A549 (cell line): ENCODE data around the gene CUL4B. TPM values are rescaled to one million over a fixed set of nuclear protein-coding genes. Genes with fewer than 3 reads are reported as not detected.
A peak's percentile ranks its signal among the peaks of the same experiment; 100 is the strongest.

Source experiments
- ATAC-seq, 2 experiments: fragments of 200-7000 bp in 1 of 2; fragments of >200 bp in 1 of 2; cut with Nextera tagmentation in 1 of 2; cut with Tn5 transposase in 1 of 2; 3 replicates each; pipeline versions ENCODE4 v1.8.0 to v1.9.1; 2018 to 2020; ENCODE audit warnings: mild to moderate bottlenecking in 1 of 2, moderate library complexity in 1 of 2
- CTCF ChIA-PET: fragments of 300-600 bp; sonication (Branson Sonifier 250); formaldehyde crosslinking; extraction: SDS; loops from one replicate; lab custom pipeline; 2021; ENCODE audit warnings: antibody characterized with exemption, inconsistent platforms; lab: Yijun Ruan, JAX
- POLR2A ChIA-PET: fragments of 350-600 bp; formaldehyde crosslinking; extraction: SDS; loops from one replicate; lab custom pipeline; 2021; ENCODE audit warnings: antibody characterized with exemption, inconsistent platforms; lab: Yijun Ruan, JAX
- DNase-seq, 2 experiments: peaks; one replicate each; pipeline versions ENCODE4 v3.0.0 to v3.0.0-alpha.2; 2011 to 2016; ENCODE audit warnings: low read depth in 1 of 2, low spot score in 1 of 2
- FAIRE-seq: peaks from 2 replicates; lab custom pipeline; 2011; peaks lifted over from hg19 to GRCh38; lab: Jason Lieb, UNC
- H3K27ac ChIP-seq, 2 experiments: fragments of >200 bp; sonication (Bioruptor Twin); formaldehyde crosslinking; 3 replicates each; pipeline ENCODE4 v1.5.1; 2016 to 2017
- H3K4me1 ChIP-seq: fragments of >200 bp; sonication (Bioruptor Twin); formaldehyde crosslinking; 3 replicates; pipeline ENCODE4 v1.6.1; 2016
- H3K4me2 ChIP-seq: fragments of >200 bp; sonication (Bioruptor Twin); formaldehyde crosslinking; 3 replicates; pipeline ENCODE4 v1.6.1; 2016
- H3K4me3 ChIP-seq: fragments of >200 bp; sonication (Bioruptor Twin); formaldehyde crosslinking; 3 replicates; pipeline ENCODE4 v1.5.1; 2016
- H3K9me3 ChIP-seq: fragments of >200 bp; sonication (Bioruptor Twin); formaldehyde crosslinking; 3 replicates; pipeline ENCODE4 v1.6.1; 2016
- BHLHE40 ChIP-seq: IDR thresholded peaks from 2 replicates; pipeline ENCODE4 v1.6.1; 2012; ENCODE audit warnings: low read depth, low read length, inconsistent platforms
- CBX2 ChIP-seq: fragments of 200-600 bp; sonication (generic); IDR thresholded peaks from 2 replicates; pipeline ENCODE4 v1.6.1; 2016; ENCODE audit warnings: low read depth, mild to moderate bottlenecking, borderline replicate concordance
- CHD2 ChIP-seq: fragments of 150-350 bp; IDR thresholded peaks from 2 replicates; pipeline ENCODE4 v1.6.1; 2014; ENCODE audit warnings: low read length; ENCODE audit not compliant: partially characterized antibody
- EHF ChIP-seq: fragments of 250-450 bp; sonication (Bioruptor Pico); IDR thresholded peaks from 2 replicates; pipeline ENCODE4 v1.5.0; 2020; ENCODE audit warnings: mild to moderate bottlenecking
- HEYL ChIP-seq: fragments of 250-450 bp; sonication (Bioruptor Pico); IDR thresholded peaks from 2 replicates; pipeline ENCODE4 v1.8.0; 2021; ENCODE audit warnings: mild to moderate bottlenecking, moderate library complexity
- HOXA7 ChIP-seq: fragments of 250-450 bp; sonication (Bioruptor Pico); IDR thresholded peaks from 2 replicates; pipeline ENCODE4 v1.5.0; 2020; ENCODE audit warnings: mild to moderate bottlenecking, moderate library complexity
- HOXB13 ChIP-seq: fragments of 250-450 bp; sonication (Bioruptor Pico); IDR thresholded peaks from 2 replicates; pipeline ENCODE4 v1.5.0; 2020; ENCODE audit warnings: low read depth, mild to moderate bottlenecking, moderate library complexity
- JUN ChIP-seq, 2 experiments: fragments of >200 bp; sonication (Bioruptor Twin); formaldehyde crosslinking; IDR thresholded peaks; 2 replicates in 1 of 2; 3 replicates in 1 of 2; pipeline ENCODE4 v1.6.1; 2016 to 2017
- JUNB ChIP-seq: fragments of >200 bp; sonication (Bioruptor Twin); formaldehyde crosslinking; IDR thresholded peaks from 2 replicates; pipeline ENCODE4 v1.6.1; 2016
- MAZ ChIP-seq: fragments of 150-350 bp; IDR thresholded peaks from 2 replicates; pipeline ENCODE4 v1.6.1; 2014; ENCODE audit warnings: antibody characterized with exemption, low read depth, low read length, borderline replicate concordance
- PHF8 ChIP-seq: fragments of 200-600 bp; sonication (generic); IDR thresholded peaks from 2 replicates; pipeline ENCODE4 v1.6.1; 2016; ENCODE audit warnings: low read depth, mild to moderate bottlenecking, antibody characterized with exemption, moderate library complexity, borderline replicate concordance
- POLR2A ChIP-seq: IDR thresholded peaks from 2 replicates; pipeline ENCODE4 v1.6.1; 2012; ENCODE audit warnings: mild to moderate bottlenecking, low read length
- POLR2AphosphoS2 ChIP-seq: conservative IDR thresholded peaks from 2 replicates; pipeline ENCODE4 v1.6.1; 2012; ENCODE audit warnings: low read length, improper control_type of control experiment, inconsistent platforms
- RFX5 ChIP-seq: fragments of 450-650 bp; IDR thresholded peaks from 2 replicates; pipeline ENCODE4 v1.7.1; 2014; ENCODE audit warnings: antibody characterized with exemption, mild to moderate bottlenecking, moderate library complexity
- TFCP2L1 ChIP-seq: fragments of 250-450 bp; sonication (Bioruptor Pico); IDR thresholded peaks from 2 replicates; pipeline ENCODE4 v1.5.0; 2021; ENCODE audit warnings: mild to moderate bottlenecking
- TP53 ChIP-seq: fragments of 250-450 bp; sonication (Bioruptor Pico); IDR thresholded peaks from 2 replicates; pipeline ENCODE4 v1.5.0; 2021; ENCODE audit warnings: mild to moderate bottlenecking, moderate library complexity
- WGBS: methylation state at CpG from one replicate; pipeline ENCODE4 v1.1.6; 2017; ENCODE audit errors: missing lambda C conversion rate; 5-methylcytosine and 5-hydroxymethylcytosine counted together
- polyA minus RNA-seq: library from RNA; depleted of rRNA, polyadenylated mRNA; stranded (reverse); fragments of >200 nt; gene quantifications from 2 replicates; pipeline ENCODE4 v1.2.3, GENCODE V29; 2011; rRNA and poly(A)+ RNA removed
- polyA plus RNA-seq, 4 experiments: library from polyadenylated mRNA; depleted of rRNA in 3 of 4; stranded (reverse); fragments of >200 nt; fragmentation: RNase III in 1 of 4; extraction: RNeasy Plus Mini Kit Qiagen cat#74134 plus additional on column Dnase treatment in 1 of 4; gene quantifications; 2 replicates in 3 of 4; 3 replicates in 1 of 4; pipeline ENCODE4 v1.2.3, GENCODE V29; 2011 to 2017
- TF ChIP-seq, protein P1 (sequence below): fragments of >200 bp; sonication (Bioruptor Twin); formaldehyde crosslinking; IDR thresholded peaks from 3 replicates; pipeline ENCODE4 v1.5.1; 2016
- TF ChIP-seq, protein P2 (sequence below): IDR thresholded peaks from 2 replicates; pipeline ENCODE4 v1.6.1; 2012; ENCODE audit warnings: low read depth, borderline replicate concordance
- TF ChIP-seq, protein P3 (sequence below): fragments of 450-650 bp; IDR thresholded peaks from 2 replicates; pipeline ENCODE4 v1.6.1; 2014; ENCODE audit warnings: antibody characterized with exemption
- TF ChIP-seq, protein P4 (sequence below): fragments of 200-600 bp; sonication (generic); IDR thresholded peaks from 2 replicates; pipeline ENCODE4 v1.6.1; 2016; ENCODE audit warnings: antibody characterized with exemption, mild to moderate bottlenecking, moderate library complexity
- TF ChIP-seq, protein P5 (sequence below): fragments of >200 bp; sonication (Bioruptor Twin); formaldehyde crosslinking; IDR thresholded peaks from 2 replicates; pipeline ENCODE4 v1.6.1; 2016
- TF ChIP-seq, protein P6 (sequence below): IDR thresholded peaks from 2 replicates; pipeline ENCODE4 v1.6.1; 2012
- TF ChIP-seq, protein P7 (sequence below): fragments of >200 bp; sonication (Bioruptor Twin); formaldehyde crosslinking; IDR thresholded peaks from 3 replicates; pipeline ENCODE4 v1.6.1; 2016

The CUL4B gene
- polyA plus RNA-seq (2011; rRNA removed): 47.5 and 55.0 TPM in 2 replicates
- polyA plus RNA-seq (2012; cell fraction: cytosol; rRNA removed): 7.9 and 10.7 TPM in 2 replicates
- 11.4 and 18.5 TPM in 2 replicates for polyA plus RNA-seq (2012; cell fraction: nucleus; rRNA removed)
- 34.5 to 40.3 TPM (median 36.7 TPM) in 3 replicates for polyA plus RNA-seq (2017; fragmentation: RNase III; extraction: RNeasy Plus Mini Kit Qiagen cat#74134 plus additional on column Dnase treatment)
- 91.0 and 106 TPM in 2 replicates for polyA minus RNA-seq

DNA sequence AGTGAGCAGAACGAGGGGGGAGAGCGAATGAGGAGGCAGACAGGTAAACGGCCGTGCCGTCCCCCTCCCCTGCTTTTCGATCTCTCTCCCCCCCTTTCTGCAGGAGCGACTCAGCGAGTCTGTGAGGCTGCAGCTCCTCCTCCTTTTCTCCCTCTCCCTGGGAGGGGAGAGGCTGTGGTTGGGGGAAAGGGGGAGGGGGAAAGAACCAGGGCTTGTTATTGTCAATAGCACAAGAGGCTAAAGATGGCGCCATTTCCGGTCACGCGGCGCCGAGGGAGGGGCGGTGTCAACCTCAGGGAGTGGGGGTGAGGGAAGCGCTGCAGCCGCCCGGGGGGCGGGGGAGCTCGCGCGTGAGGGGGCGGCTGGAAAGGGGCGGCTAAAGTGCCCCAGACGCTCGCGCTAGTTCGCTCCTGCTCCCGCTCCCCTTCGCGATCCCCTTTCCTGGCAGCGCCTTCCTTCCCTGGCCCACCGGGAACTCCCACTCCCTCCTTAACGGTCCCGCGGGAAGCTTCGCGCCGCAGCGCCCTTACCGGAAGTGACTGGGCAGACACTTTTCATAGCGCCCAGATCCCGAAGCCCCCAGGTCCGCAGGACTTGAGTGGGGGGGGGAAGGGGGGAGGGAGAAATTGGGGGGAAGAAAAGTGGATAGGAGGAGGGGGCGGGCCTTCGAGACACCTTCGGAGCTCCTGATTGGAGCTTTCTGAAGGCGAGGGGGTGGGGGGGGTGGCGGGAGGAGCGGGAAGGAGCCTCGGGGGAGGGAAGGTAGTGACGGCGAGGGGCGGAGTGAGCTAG, at the start of gene CUL4B:
Gene CUL4B (minus strand): TSS at position 121 of the 792 bp plus-strand sequence. CDS start 324 bp downstream, outside the sequence.
- peak; percentile 89 to 90 for ATAC-seq
- peak; percentile 79 to 96 for DNase-seq
- peak within 1 kb of the TSS; percentile 88 for H3K4me3 ChIP-seq
- H3K4me1 ChIP-seq: peaks cover 27% of the 10 kb centered on the region
- H3K9me3 ChIP-seq: no peaks in the 10 kb centered on the region
- ChIA-PET POLR2A (interaction anchor here (0.7 to 2.6 kb wide), 16 partner anchors 10 to 310 kb away, joined by 3 to 61 read pairs (median 5); partner anchors contain the start of genes C1GALT1C1, MCTS1 and ZBTB33), CTCF (interaction anchor here (0.8 to 2.1 kb wide), 4 partner anchors 10 to 103 kb away, joined by 3 to 6 read pairs (median 4); no protein-coding TSS in a partner anchor)
- H3K4me2 ChIP-seq: peak within 1 kb of the TSS; percentile 92
- FAIRE-seq: no peak
- H3K27ac ChIP-seq: peak within 1 kb of the TSS; percentile 99 to 100
- TF ChIP-seq, protein P1, sequence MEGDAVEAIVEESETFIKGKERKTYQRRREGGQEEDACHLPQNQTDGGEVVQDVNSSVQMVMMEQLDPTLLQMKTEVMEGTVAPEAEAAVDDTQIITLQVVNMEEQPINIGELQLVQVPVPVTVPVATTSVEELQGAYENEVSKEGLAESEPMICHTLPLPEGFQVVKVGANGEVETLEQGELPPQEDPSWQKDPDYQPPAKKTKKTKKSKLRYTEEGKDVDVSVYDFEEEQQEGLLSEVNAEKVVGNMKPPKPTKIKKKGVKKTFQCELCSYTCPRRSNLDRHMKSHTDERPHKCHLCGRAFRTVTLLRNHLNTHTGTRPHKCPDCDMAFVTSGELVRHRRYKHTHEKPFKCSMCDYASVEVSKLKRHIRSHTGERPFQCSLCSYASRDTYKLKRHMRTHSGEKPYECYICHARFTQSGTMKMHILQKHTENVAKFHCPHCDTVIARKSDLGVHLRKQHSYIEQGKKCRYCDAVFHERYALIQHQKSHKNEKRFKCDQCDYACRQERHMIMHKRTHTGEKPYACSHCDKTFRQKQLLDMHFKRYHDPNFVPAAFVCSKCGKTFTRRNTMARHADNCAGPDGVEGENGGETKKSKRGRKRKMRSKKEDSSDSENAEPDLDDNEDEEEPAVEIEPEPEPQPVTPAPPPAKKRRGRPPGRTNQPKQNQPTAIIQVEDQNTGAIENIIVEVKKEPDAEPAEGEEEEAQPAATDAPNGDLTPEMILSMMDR: no peak
- TF ChIP-seq, protein P2, sequence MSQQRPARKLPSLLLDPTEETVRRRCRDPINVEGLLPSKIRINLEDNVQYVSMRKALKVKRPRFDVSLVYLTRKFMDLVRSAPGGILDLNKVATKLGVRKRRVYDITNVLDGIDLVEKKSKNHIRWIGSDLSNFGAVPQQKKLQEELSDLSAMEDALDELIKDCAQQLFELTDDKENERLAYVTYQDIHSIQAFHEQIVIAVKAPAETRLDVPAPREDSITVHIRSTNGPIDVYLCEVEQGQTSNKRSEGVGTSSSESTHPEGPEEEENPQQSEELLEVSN: peak; percentile 37; the same call in 1 of the 2 replicates
- TF ChIP-seq BHLHE40 (0 out of 2 replicates have a peak, but pooled peaks have one; percentile 40), HEYL (no peak), CBX2 (no peak), POLR2AphosphoS2 (no peak), EHF (CRISPR knock-in tag) (no peak), POLR2A (peak; percentile 44; the same call in 1 of the 2 replicates), JUNB (no peak), JUN (IDR thresholded peaks at IDR 0.05) (peak; percentile 50 to 79; a peak in 3 of 5 replicates), CHD2 (peak; percentile 52), HOXB13 (CRISPR knock-in tag) (no peak), TP53 (CRISPR knock-in tag) (no peak), MAZ (peak; percentile 33; the same call in 1 of the 2 replicates), RFX5 (no peak), PHF8 (peak; percentile 65; the same call in 1 of the 2 replicates), TFCP2L1 (CRISPR knock-in tag) (no peak), HOXA7 (CRISPR knock-in tag) (no peak)
- TF ChIP-seq, protein P3, sequence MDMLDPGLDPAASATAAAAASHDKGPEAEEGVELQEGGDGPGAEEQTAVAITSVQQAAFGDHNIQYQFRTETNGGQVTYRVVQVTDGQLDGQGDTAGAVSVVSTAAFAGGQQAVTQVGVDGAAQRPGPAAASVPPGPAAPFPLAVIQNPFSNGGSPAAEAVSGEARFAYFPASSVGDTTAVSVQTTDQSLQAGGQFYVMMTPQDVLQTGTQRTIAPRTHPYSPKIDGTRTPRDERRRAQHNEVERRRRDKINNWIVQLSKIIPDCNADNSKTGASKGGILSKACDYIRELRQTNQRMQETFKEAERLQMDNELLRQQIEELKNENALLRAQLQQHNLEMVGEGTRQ: peak; percentile 79
- TF ChIP-seq, protein P4, sequence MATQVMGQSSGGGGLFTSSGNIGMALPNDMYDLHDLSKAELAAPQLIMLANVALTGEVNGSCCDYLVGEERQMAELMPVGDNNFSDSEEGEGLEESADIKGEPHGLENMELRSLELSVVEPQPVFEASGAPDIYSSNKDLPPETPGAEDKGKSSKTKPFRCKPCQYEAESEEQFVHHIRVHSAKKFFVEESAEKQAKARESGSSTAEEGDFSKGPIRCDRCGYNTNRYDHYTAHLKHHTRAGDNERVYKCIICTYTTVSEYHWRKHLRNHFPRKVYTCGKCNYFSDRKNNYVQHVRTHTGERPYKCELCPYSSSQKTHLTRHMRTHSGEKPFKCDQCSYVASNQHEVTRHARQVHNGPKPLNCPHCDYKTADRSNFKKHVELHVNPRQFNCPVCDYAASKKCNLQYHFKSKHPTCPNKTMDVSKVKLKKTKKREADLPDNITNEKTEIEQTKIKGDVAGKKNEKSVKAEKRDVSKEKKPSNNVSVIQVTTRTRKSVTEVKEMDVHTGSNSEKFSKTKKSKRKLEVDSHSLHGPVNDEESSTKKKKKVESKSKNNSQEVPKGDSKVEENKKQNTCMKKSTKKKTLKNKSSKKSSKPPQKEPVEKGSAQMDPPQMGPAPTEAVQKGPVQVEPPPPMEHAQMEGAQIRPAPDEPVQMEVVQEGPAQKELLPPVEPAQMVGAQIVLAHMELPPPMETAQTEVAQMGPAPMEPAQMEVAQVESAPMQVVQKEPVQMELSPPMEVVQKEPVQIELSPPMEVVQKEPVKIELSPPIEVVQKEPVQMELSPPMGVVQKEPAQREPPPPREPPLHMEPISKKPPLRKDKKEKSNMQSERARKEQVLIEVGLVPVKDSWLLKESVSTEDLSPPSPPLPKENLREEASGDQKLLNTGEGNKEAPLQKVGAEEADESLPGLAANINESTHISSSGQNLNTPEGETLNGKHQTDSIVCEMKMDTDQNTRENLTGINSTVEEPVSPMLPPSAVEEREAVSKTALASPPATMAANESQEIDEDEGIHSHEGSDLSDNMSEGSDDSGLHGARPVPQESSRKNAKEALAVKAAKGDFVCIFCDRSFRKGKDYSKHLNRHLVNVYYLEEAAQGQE: peak; percentile 62
- TF ChIP-seq, protein P5, sequence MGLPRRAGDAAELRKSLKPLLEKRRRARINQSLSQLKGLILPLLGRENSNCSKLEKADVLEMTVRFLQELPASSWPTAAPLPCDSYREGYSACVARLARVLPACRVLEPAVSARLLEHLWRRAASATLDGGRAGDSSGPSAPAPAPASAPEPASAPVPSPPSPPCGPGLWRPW: no peak
- TF ChIP-seq, protein P6, sequence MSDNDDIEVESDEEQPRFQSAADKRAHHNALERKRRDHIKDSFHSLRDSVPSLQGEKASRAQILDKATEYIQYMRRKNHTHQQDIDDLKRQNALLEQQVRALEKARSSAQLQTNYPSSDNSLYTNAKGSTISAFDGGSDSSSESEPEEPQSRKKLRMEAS: peak; percentile 77
- TF ChIP-seq, protein P7, sequence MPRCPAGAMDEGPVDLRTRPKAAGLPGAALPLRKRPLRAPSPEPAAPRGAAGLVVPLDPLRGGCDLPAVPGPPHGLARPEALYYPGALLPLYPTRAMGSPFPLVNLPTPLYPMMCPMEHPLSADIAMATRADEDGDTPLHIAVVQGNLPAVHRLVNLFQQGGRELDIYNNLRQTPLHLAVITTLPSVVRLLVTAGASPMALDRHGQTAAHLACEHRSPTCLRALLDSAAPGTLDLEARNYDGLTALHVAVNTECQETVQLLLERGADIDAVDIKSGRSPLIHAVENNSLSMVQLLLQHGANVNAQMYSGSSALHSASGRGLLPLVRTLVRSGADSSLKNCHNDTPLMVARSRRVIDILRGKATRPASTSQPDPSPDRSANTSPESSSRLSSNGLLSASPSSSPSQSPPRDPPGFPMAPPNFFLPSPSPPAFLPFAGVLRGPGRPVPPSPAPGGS: no peak
- TF ChIP-seq, all 56 proteins: peak for 10
- 0% methylated on average over 22 of the region's 54 CpGs for WGBS
